ENCODE data around the gene SYNE1. TPM values are rescaled to one million over a fixed set of nuclear protein-coding genes. Genes with fewer than 3 reads are reported as not detected.

SYNE1 gene
- total and polyA plus RNA-seq, 8 donors: 24.4 to 56.2 (median 49.2) TPM

GRCh38 chr6:152351742-152352141 lies 285.4 kb downstream of the SYNE1 start:
- TF ChIP-seq CTCF (IDR thresholded peaks at IDR 0.05): no peak
- WGBS, 2 donors: 84 to 86% methylated on average over 5 of the region's 5 CpGs
- Histone ChIP-seq H3K36me3 (peaks cover 0 to 78% (median 38%) of the 10 kb centered on the region in 3 donors), H3K4me1 (no peaks in the 10 kb centered on the region), H3K27ac (no peak overlapping the region), H3K4me3 (no peak overlapping the region), H3K9me3 (no peaks in the 10 kb centered on the region), H3K27me3 (no peaks in the 10 kb centered on the region)
- DNase-seq (no peak), ATAC-seq (no peak), FAIRE-seq (no peak)
- intact Hi-C loops (cut with DNase I): no loop called here

- DNase-seq (no peak), ATAC-seq (no peak), FAIRE-seq (no peak)
- no peaks in the 10 kb centered on the region for H3K4me1 ChIP-seq
- no peak overlapping the region for H3K27ac ChIP-seq
- WGBS, 2 donors: 89 to 93% methylated on average over 2 of the region's 2 CpGs
- H3K9me3 ChIP-seq: no peaks in the 10 kb centered on the region
- no peak overlapping the region for H3K4me3 ChIP-seq
- no peak for TF ChIP-seq CTCF (IDR thresholded peaks at IDR 0.05)
- peaks cover 0 to 83% (median 41%) of the 10 kb centered on the region in 3 donors for H3K36me3 ChIP-seq
- intact Hi-C loops (cut with DNase I): no loop called here
- no peaks in the 10 kb centered on the region for H3K27me3 ChIP-seq
These were observed 286.1 kb downstream of the SYNE1 start for GRCh38 chr6:152351110-152351509.

GRCh38 chr6:152348116-152348515 lies 289.0 kb downstream of the SYNE1 start:
- H3K36me3 ChIP-seq: peaks cover 0 to 79% (median 32%) of the 10 kb centered on the region in 3 donors

GRCh38 chr6:152343735-152344360 lies 293.3 kb downstream of the SYNE1 start:
- 95 to 97% methylated on average over 9 of the region's 9 CpGs for WGBS, 2 donors
- DNase-seq (no peak), FAIRE-seq (no peak), ATAC-seq (no peak)
- Histone ChIP-seq H3K4me3 (no peak overlapping the region), H3K9me3 (no peaks in the 10 kb centered on the region), H3K4me1 (no peaks in the 10 kb centered on the region), H3K27ac (no peak overlapping the region), H3K27me3 (no peaks in the 10 kb centered on the region), H3K36me3 (peaks cover 0 to 63% (median 9%) of the 10 kb centered on the region in 3 donors)
- no peak for TF ChIP-seq CTCF (IDR thresholded peaks at IDR 0.05)
- intact Hi-C loops (cut with DNase I): no loop called here

More at GRCh38 chr6:152348116-152348515, 289.0 kb downstream of the SYNE1 start:
- Histone ChIP-seq H3K27ac (no peak overlapping the region), H3K4me3 (no peak overlapping the region), H3K27me3 (no peaks in the 10 kb centered on the region), H3K4me1 (no peaks in the 10 kb centered on the region), H3K9me3 (no peaks in the 10 kb centered on the region)
- DNase-seq (no peak), ATAC-seq (no peak), FAIRE-seq (no peak)
- TF ChIP-seq CTCF (IDR thresholded peaks at IDR 0.05): no peak
- WGBS, 2 donors: 95 to 97% methylated on average over 6 of the region's 6 CpGs
- intact Hi-C loops (cut with DNase I): no loop called here

- Histone ChIP-seq H3K4me1 (no peaks in the 10 kb centered on the region), H3K27ac (no peak overlapping the region), H3K36me3 (peaks cover 0 to 61% (median 16%) of the 10 kb centered on the region in 3 donors), H3K9me3 (no peaks in the 10 kb centered on the region), H3K4me3 (no peak overlapping the region), H3K27me3 (no peaks in the 10 kb centered on the region)
- intact Hi-C loops (cut with DNase I): no loop called here
- no peak for DNase-seq
- FAIRE-seq: no peak
- ATAC-seq: no peak
- no peak for TF ChIP-seq CTCF (IDR thresholded peaks at IDR 0.05)
- WGBS, 2 donors: 85 to 87% methylated on average over 5 of the region's 5 CpGs
These were observed 295.6 kb downstream of the SYNE1 start for GRCh38 chr6:152341596-152341995.
